ENCODE measurements around the gene PPP1R11. TPM values are rescaled to one million over a fixed set of nuclear protein-coding genes. Genes with fewer than 3 reads are reported as not detected.

Gene PPP1R11
- total RNA-seq, 1 experiment from 2014 or later: 59.2 TPM

DNA sequence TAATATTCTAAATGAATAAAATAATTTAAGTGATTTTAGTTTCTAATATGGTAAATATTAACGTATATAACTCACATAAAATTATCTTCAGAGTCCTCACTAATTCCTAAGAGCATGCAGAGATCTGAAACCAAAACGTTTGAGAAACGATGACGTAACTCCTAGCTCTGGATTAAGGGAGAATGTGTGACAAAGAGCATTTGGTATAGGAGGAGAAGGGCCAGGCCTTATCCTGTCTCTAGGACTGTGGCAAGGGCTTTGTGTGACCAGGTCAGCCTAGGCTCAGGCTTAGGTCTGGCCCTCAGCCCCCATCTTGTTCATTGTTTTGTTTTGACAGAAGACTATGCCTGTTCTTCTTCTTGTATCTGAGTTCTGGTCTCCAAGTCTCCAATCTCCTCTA, 25.2 kb upstream of the PPP1R11 start:
- Histone ChIP-seq H3K27ac (ENCODE audit: low read length) (no peak overlapping the region), H3K36me3 (ENCODE audit: control insufficient read depth, insufficient read depth, low read length) (no peaks in the 10 kb centered on the region), H3K4me3 (ENCODE audit: low read depth in 2 of 2, low read length in 2 of 2) (no peak overlapping the region), H3K27me3 (ENCODE audit: control insufficient read depth, insufficient read depth, low read length) (no peaks in the 10 kb centered on the region), H3K9me3 (ENCODE audit: control insufficient read depth, insufficient read depth, low read depth, low read length) (no peaks in the 10 kb centered on the region), H3K4me1 (ENCODE audit: control insufficient read depth, insufficient read depth, low read length) (no peaks in the 10 kb centered on the region)
- ChIA-PET POLR2A (no interaction called here), CTCF (no interaction called here)
- intact Hi-C loops (cut with micrococcal nuclease; ENCODE audit: unreplicated experiment) (no loop called here), in situ Hi-C loops (cut with HindIII; ENCODE audit: low pct_unique_long_range_greater_than_20kb, low sequenced_read_pairs) (no loop called here)
- no peak for TF ChIP-seq POLR2AphosphoS5 (IDR thresholded peaks at IDR 0.05; ENCODE audit: low read depth, low read length)
- TF ChIP-seq TCF7L2 (IDR thresholded peaks at IDR 0.05; ENCODE audit: low read depth, low read length): no peak
- no peak for TF ChIP-seq REST (IDR thresholded peaks at IDR 0.05; ENCODE audit: insufficient read depth in 1 of 2, low read depth in 2 of 2, low read length in 1 of 2)
- no peak for TF ChIP-seq CTCF (IDR thresholded peaks at IDR 0.05)
- no peak for TF ChIP-seq SIN3A (IDR thresholded peaks at IDR 0.05; ENCODE audit: borderline replicate concordance, insufficient read depth, low read depth, low read length)
- DNase-seq (ENCODE audit: low read depth, low spot score): no peak
- no TSS peak for BruUV-seq (replicated peaks)
- no peak for ATAC-seq

DNA sequence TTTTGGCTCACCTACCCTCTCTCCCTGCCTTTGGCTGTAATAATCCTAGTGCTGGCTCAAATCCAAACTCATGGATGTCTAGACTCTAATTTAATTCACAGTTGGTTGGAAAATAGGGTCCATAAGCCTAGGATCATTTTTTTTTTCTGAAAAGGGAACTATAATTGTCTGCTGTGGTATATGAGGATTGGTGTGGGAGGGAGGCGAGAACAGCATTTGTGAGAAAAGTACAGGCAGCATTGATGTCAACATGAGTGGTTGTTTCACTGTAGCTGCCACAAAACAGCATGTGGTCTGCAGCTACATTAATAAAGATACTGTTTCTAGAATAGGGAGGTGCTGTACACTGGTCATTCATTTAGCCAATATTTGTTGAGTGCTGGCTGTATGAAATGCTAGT, 24.5 kb upstream of the PPP1R11 start:
- in situ Hi-C loops (cut with HindIII; ENCODE audit: low pct_unique_long_range_greater_than_20kb, low sequenced_read_pairs) (no loop called here), intact Hi-C loops (cut with micrococcal nuclease; ENCODE audit: unreplicated experiment) (no loop called here)
- TF ChIP-seq REST (IDR thresholded peaks at IDR 0.05; ENCODE audit: insufficient read depth in 1 of 2, low read depth in 2 of 2, low read length in 1 of 2): no peak
- no peak for TF ChIP-seq SIN3A (IDR thresholded peaks at IDR 0.05; ENCODE audit: borderline replicate concordance, insufficient read depth, low read depth, low read length)
- TF ChIP-seq CTCF (IDR thresholded peaks at IDR 0.05): no peak
- TF ChIP-seq POLR2AphosphoS5 (IDR thresholded peaks at IDR 0.05; ENCODE audit: low read depth, low read length): no peak
- TF ChIP-seq TCF7L2 (IDR thresholded peaks at IDR 0.05; ENCODE audit: low read depth, low read length): no peak
- H3K27ac ChIP-seq (ENCODE audit: low read length): no peak overlapping the region
- BruUV-seq (replicated peaks): no TSS peak
- H3K9me3 ChIP-seq (ENCODE audit: control insufficient read depth, insufficient read depth, low read depth, low read length): no peaks in the 10 kb centered on the region
- ATAC-seq (no peak), DNase-seq (ENCODE audit: low read depth, low spot score) (no peak)
- no peak overlapping the region for H3K4me3 ChIP-seq (ENCODE audit: low read depth in 2 of 2, low read length in 2 of 2)
- H3K27me3 ChIP-seq (ENCODE audit: control insufficient read depth, insufficient read depth, low read length): no peaks in the 10 kb centered on the region
- H3K36me3 ChIP-seq (ENCODE audit: control insufficient read depth, insufficient read depth, low read length): no peaks in the 10 kb centered on the region
- ChIA-PET POLR2A (no interaction called here), CTCF (no interaction called here)
- no peaks in the 10 kb centered on the region for H3K4me1 ChIP-seq (ENCODE audit: control insufficient read depth, insufficient read depth, low read length)
